ENCODE data around the gene KDM6A. TPM values are rescaled to one million over a fixed set of nuclear protein-coding genes. Genes with fewer than 3 reads are reported as not detected.

The KDM6A gene
- total RNA-seq, 1 donor from 2014 or later = 9.4 TPM

DNA sequence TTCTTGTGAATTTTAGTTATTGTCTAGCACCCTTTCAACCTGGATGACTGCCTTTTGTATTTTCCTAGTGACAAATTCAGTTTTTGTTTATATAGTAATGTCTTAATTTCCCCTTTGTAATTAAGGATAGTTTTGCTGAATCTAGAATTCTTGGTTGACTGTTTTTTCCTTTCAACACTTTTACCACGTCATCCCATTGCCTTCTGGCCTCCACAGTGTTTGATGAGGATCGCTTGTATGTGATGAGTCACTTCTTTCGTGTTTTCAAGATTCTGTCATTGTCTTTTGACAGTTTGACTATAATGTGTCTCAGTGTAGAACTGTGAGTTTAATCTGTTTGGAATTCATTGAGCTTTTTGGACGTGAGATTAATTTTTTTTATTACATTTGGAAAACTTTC lies 30.1 kb downstream of the KDM6A start:
- no peak overlapping the region for H3K4me3 ChIP-seq
- H3K4me1 ChIP-seq = peaks cover 51% of the 10 kb centered on the region
- peaks cover 11% of the 10 kb centered on the region for H3K9me3 ChIP-seq (replicated peaks)
- no peak for DNase-seq
- no peak for TF ChIP-seq CTCF (IDR thresholded peaks at IDR 0.05; ENCODE audit: borderline replicate concordance)
- no peaks in the 10 kb centered on the region for H3K36me3 ChIP-seq
- intact Hi-C loops (cut with micrococcal nuclease) = no loop called here
- H3K27me3 ChIP-seq (ENCODE audit: low read depth) = no peaks in the 10 kb centered on the region
- no peak overlapping the region for H3K27ac ChIP-seq (replicated peaks)

DNA sequence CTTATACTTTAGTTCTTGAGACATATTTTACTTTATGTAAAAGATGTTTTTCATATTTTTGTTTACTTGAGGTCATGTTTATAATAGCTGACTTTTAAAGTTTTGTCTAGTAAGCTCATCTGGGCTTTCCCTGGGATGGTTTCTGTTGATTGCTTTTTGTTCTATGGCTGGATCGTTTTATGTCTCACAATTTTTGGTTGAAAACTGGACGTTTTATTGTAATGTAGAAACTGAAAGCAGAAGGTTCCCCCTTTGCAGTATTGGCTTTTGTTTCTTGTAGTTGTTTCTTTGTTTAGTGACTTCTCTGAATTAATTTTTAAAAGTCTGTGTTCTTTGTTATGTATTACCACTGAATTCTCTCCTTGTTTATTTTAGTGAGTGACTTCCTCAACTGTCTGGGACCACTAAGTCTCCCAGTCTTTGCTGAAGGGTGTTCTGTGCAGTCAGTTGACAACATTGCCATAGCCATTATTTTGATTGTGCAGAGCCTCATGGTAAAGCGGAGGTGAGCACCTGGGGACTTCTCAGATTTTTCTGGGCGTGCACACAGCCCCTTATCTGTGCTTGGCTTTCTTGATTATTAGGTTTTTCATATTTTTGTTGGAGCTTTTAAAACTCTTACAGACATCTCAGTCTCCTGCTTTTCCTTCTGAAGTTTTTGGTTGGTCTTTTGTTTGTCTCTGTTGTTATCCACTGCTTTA lies 31.0 kb downstream of the KDM6A start:
- peaks cover 53% of the 10 kb centered on the region for H3K4me1 ChIP-seq
- no peaks in the 10 kb centered on the region for H3K27me3 ChIP-seq (ENCODE audit: low read depth)
- intact Hi-C loops (cut with micrococcal nuclease) = no loop called here
- H3K9me3 ChIP-seq (replicated peaks) = peaks cover 11% of the 10 kb centered on the region
- TF ChIP-seq CTCF (IDR thresholded peaks at IDR 0.05; ENCODE audit: borderline replicate concordance) = no peak
- DNase-seq = no peak
- H3K4me3 ChIP-seq = no peak overlapping the region
- H3K27ac ChIP-seq (replicated peaks) = no peak overlapping the region
- no peaks in the 10 kb centered on the region for H3K36me3 ChIP-seq

DNA sequence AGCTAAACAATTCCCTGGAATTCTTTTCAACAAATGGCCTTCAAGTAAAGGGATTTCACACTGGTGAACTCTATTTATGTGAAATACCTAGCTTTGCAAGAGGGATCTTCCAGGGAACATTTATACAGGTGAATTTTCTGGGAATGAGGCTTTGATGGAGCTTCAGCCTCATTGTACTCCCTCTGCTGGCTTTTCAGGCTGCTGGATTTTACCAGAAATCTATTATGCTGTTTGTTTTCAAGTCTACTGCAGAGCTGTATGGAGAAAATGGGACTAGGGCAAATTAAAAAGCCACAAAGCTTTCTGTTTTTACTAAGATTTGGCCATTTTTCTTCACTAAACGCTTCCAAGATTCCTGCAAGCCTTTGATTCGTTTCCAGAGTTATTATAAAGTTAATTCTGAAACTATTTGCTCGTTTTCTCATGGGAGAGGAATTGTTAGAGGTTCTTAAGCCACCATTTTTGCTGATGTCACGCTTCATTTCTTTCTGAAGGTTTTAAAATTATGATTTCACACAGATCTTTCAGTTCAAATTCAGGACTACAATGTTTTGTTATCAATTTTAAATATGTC lies 31.6 kb downstream of the KDM6A start:
- Histone ChIP-seq H3K27ac (replicated peaks) (no peak overlapping the region), H3K4me3 (no peak overlapping the region), H3K4me1 (peaks cover 51% of the 10 kb centered on the region), H3K27me3 (ENCODE audit: low read depth) (no peaks in the 10 kb centered on the region), H3K9me3 (replicated peaks) (peaks cover 11% of the 10 kb centered on the region), H3K36me3 (no peaks in the 10 kb centered on the region)
- intact Hi-C loops (cut with micrococcal nuclease) = no loop called here
- no peak for TF ChIP-seq CTCF (IDR thresholded peaks at IDR 0.05; ENCODE audit: borderline replicate concordance)
- DNase-seq = no peak

DNA sequence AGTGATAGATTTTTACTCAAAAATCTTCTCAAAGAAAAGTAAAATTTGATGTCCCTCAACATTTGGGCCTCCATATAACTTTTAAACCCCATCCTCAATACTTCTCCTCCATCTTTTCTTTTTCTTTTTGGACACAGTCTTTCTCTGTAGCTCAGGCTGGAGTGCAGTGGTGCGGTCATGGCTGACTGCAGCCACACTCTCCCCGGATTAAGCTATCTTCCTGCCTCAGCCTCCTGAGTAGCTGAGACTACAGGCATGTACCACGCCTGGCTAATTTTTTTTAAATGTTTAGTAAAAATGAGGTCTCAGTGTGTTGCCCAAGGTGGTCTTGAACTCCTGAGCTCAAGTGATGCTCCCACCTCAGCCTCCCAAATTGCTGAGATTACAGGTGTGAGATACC lies 33.1 kb downstream of the KDM6A start:
- DNase-seq = no peak
- no peak overlapping the region for H3K27ac ChIP-seq (replicated peaks)
- H3K4me3 ChIP-seq = no peak overlapping the region
- no peaks in the 10 kb centered on the region for H3K36me3 ChIP-seq
- TF ChIP-seq CTCF (IDR thresholded peaks at IDR 0.05; ENCODE audit: borderline replicate concordance) = no peak
- H3K9me3 ChIP-seq (replicated peaks) = peaks cover 11% of the 10 kb centered on the region
- H3K27me3 ChIP-seq (ENCODE audit: low read depth) = no peaks in the 10 kb centered on the region
- intact Hi-C loops (cut with micrococcal nuclease) = no loop called here
- peaks cover 42% of the 10 kb centered on the region for H3K4me1 ChIP-seq

GRCh38 chrX:44906542-44906941 lies 33.6 kb downstream of the KDM6A start:
- Histone ChIP-seq H3K9me3 (replicated peaks) (peaks cover 11% of the 10 kb centered on the region), H3K4me1 (peaks cover 42% of the 10 kb centered on the region), H3K4me3 (no peak overlapping the region), H3K27me3 (ENCODE audit: low read depth) (no peaks in the 10 kb centered on the region), H3K36me3 (no peaks in the 10 kb centered on the region), H3K27ac (replicated peaks) (no peak overlapping the region)
- intact Hi-C loops (cut with micrococcal nuclease) = no loop called here
- DNase-seq = no peak
- no peak for TF ChIP-seq CTCF (IDR thresholded peaks at IDR 0.05; ENCODE audit: borderline replicate concordance)
